Stimulated activated naive CD4-positive, alpha-beta T cell (primary cell): ENCODE results near the gene STYXL2.

ENCODE experiments used
- DNase-seq, 6 experiments: peaks; one replicate each; lab custom pipeline; 2025; lab: John Stamatoyannopoulos, UW

The STYXL2 gene

DNA sequence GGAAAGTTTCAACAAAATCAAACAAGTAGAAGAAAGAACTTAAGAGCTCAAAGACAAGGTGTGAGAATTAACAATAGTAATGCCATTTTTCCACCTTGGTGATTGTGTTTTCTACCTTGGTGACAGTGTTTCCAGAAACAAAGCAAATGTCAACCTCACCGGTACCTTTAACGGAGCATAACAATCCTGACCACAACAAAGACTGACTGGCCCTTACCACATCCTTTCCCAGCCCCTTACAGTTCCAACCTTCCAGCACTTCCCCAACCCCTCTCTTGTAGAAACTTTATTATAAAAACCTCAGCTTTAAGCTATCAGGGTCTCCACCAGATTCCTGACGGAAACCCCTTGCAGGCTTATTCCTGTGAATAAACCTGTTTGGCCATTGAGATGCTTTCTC lies 16.7 kb downstream of the STYXL2 start:
- DNase-seq: peak in 3 of 6 experiments; percentile 66 to 77 (median 75)

DNA sequence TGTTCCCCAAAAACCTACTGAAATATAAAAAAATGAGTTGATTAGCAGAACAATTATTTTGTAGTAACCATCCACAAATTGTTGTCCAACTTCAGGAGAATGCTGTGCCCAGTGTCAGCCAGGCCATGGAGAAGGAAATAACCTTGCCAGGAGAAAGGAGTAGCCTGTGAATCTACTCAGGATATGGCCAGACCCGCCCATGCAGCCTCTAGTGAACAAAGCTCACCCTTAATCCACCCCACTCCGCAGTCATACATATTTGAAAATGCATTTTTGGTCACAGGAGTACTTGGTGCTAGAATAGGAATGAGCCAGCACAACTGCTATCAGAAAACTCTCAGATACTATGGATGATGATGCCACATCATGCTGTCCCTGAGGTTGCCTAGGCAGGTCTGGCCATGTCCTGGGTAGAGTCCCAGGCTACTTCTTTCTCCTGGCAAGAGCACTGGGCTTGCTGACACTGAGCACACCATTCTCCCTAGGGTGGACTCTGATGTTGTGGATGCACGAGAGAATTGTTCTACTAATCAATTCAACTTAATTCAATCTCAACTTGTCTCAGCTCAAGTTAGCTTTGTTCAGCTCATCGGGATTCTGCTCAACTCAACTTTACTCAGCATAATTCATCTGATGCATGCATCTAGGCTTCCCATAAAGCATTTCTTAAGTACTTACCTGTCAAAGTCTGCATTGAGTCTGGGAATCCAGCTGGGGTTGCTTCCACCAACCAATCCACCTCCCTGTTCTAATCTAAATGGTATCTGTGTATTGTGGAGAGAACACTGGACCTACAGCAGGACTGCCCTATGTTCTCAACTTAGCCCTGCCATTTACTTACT lies 18.2 kb downstream of the STYXL2 start:
- DNase-seq: no peak

DNA sequence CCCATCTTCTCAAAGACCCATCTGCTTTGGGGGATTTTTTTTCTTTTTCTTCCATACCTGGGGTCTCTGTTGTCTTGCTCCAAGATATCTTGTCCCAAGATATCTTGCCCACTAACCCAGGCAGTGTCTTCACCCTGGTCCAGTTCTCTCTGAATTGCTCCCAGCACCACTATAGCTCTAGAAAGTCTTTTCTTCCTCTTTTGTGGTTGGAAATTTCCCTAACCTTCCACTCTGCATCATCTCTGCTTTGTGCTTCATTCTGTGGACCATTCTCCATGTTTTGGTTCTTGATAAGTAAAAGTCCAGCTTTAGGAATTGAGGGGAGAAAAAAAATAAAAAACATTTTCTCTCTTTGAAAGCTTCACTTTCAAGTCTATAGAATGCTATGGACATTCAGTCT lies 20.9 kb downstream of the STYXL2 start:
- DNase-seq: no peak

DNA sequence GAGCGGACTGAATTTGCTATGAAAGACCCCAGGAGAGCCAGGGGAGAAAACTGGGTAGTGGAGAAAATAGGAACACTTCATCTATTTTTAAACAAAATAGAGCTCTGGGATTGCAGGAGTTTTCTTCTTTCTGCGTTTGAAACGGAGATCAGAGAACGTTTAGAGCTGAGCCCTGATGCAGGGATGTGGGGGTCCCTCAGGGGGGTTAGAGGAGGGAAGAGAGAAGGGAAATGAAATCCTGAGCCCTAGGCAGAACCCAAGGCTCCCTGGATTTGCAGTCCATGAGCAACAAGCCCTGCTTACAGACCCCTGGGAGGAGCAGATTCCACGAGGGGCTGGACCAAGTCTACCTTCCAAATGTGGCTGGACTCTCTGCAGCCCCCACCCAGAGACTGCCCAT lies 21.8 kb downstream of the STYXL2 start:
- no peak for DNase-seq

DNA sequence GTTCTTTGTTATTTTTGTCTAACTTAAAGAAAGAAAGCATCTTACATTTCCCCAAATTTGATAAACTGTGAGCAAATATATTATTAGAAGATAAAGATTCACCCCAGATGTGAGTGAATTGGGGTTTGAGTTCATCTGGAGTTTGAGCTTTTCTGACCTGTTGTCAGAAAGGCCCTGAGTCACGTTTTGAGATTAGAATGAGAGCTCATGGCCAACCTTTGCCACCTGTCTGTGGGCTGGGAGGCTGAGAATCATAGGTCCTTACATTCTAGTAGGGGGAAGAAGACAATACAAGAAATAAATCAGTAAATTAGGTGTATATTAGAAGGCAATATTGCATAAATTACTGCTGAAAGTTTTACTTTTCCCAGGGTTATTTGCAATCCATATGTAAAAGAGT lies 22.3 kb downstream of the STYXL2 start:
- DNase-seq: no peak

DNA sequence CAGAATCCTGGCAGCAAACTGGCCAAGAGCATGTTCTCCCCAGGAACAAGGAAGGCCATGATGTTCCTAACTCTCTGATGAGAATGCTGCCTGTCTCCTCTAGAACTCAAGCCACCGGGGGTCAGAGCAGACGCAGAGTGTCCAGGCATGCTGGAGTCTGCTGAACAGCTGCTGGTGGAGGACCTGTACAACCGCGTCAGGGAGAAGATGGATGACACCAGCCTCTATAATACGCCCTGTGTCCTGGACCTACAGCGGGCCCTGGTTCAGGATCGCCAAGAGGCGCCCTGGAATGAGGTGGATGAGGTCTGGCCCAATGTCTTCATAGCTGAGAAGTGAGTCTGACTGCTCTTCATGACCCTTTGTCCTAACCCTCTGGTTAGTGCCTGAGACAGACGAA lies 23.4 kb downstream of the STYXL2 start:
- DNase-seq: no peak

DNA sequence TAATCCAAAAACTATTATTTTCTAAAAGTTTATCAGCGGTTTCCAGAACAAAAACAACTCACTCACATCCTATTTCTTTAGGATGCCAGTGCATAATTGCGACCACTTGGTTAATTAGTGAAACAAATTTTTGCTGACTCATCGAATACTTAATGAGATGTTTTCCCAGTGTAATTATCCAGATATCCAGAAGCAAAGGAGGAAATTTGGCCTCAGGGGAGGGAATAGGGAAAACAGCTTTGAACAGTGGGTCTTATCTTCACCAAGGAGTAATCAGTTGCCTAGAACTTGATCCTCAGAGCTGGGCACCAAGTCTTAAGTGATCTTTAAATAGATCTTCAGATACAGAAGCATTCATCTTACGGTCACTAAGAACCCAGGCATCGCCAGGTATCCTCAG lies 24.3 kb downstream of the STYXL2 start:
- DNase-seq: no peak

DNA sequence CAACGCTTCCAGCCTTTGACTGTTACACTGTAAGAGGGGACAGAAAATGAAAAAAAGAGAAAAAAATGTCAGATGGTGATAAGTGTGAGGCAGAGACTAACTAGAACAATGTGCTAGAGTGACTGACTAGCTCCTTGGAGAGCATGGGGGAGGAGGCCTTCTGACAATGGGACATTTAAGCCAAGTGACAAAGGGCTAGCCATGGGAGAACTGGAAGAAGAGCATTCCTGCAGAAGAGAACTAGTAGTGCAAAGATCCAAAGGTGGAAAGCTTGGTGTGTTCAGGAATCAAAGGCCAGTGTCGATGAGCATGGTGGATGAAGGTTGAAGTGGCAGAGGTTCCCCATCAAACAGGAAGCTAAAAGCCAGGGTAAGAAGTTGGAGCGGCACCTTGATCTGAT lies 25.8 kb downstream of the STYXL2 start:
- DNase-seq: no peak

DNA sequence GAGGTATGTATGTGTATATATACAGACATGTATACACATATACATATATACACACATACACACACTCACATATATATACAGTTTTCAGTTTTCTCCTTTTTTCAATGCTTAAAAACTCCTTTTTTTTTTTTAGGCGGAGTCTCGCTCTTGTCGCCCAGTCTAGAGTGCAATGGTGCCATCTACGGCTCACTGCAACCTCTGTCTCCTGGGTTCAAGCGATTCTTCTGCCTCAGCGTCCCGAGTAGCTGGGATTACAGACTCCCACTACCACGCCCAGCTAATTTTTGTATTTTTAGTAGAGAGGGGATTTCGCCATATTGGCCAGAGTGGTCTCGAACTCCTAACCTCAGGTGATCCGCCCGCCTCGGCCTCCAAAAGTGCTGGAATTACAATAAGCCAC lies 27.0 kb downstream of the STYXL2 start:
- DNase-seq: peak in 4 of 6 experiments; percentile 3 to 58 (median 30)

DNA sequence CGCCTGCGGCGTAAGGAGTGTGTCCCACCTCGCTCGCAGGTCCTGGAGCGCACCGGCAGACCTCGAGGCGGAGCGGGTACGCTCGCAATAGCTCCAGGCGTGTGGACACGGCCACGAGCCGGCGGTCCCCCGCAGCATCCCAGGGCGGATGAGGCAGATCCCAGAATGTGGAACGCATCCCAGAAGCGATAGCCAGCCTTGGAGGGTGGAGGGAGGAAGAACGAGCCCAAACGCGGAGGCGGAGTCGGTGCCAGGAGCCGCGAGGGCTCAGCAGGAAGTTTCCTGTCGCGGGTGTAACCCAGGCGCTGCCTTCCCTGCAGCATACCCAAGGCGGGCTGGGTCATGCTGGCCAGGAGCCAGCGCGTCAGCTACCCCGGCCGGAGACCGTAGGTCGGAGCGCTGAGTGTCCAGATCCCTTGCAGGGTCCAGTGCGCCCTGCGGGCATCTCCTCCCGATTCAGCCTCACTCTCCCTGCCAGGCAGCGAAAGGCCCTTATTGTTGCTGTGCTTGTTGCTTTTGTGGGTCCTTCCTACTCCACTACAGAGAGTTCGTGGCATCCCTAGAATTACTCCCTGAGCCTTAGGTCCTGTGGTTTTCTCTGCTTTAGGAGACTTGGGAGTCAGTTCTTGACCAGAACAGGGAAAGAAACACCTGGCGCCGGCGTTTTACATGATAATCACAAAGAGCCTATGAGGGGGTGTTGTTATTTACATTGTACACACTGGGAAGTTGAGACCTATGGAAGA lies 27.7 kb downstream of the STYXL2 start:
- peak in 5 of 6 experiments; percentile 10 to 56 (median 33) for DNase-seq

DNA sequence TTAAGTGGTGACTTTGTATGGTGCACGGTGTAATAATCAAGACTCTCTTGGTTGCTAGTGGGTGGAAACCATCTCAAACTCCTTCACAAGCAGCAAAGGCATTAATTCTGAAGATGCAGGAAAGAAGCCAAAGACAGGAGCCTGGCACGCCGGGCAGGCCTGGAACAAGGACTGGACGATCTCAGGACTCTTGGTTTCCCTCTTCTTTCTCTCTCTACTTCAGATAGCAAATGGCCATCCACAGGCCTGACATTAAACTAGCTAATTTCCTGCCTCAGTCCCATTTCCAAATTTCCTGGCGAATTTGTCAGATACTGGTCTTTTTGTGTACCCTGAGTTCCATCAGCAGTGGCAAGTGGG lies 28.2 kb downstream of the STYXL2 start:
- DNase-seq: no peak

DNA sequence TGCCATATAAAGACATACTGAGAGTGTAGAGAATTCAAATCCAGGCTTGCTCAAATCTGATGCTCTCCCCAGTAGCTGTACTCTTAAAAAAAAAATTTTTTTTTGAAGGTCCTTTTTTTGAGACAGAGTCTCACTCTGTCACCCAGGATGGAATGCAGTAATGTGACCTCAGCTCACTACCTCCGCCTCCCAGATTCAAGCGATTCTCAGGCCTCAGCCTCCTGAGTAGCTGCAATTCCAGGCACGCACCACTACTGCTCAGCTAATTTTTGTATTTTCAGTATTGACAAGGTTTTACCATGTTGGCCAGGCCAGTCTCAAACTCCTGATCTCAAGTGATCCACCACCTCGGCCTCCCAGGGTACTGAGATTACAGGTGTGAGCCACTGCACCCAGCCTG lies 28.7 kb downstream of the STYXL2 start:
- DNase-seq: no peak

DNA sequence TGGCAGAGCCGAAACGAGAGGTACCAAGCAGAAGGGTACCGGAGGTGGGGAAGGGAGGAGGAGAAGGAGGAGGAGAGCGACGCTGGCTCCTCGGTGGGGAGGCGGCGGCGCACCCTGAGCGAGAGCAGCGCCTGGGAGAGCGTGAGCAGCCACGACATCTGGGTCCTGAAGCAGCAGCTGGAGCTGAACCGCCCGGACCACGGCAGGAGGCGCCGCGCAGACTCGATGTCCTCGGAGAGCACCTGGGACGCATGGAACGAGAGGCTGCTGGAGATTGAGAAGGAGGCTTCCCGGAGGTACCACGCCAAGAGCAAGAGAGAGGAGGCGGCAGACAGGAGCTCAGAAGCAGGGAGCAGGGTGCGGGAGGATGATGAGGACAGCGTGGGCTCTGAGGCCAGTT lies 32.4 kb downstream of the STYXL2 start:
- DNase-seq: no peak

DNA sequence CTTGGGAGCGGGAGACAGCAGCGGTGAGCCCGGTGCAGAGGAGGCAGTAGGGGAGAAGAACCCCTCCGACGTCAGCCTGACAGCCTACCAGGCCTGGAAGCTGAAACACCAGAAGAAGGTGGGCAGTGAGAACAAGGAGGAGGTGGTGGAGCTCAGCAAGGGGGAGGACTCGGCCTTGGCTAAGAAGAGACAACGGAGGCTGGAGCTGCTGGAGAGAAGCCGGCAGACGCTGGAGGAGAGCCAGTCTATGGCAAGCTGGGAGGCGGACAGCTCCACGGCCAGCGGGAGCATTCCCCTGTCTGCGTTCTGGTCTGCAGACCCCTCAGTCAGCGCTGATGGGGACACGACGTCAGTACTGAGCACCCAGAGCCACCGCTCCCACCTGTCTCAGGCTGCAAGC lies 32.9 kb downstream of the STYXL2 start:
- DNase-seq: no peak

DNA sequence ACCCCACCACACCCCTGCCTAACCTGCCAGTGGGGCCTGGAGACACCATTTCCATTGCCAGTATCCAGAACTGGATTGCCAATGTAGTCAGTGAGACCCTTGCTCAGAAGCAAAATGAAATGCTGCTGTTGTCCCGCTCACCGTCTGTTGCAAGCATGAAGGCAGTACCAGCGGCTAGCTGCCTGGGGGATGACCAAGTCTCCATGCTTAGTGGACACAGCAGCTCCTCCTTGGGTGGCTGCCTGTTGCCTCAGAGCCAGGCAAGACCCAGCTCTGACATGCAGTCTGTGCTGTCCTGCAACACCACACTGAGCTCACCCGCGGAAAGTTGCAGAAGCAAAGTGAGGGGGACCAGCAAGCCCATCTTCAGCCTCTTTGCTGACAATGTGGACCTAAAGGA lies 33.4 kb downstream of the STYXL2 start:
- no peak for DNase-seq

DNA sequence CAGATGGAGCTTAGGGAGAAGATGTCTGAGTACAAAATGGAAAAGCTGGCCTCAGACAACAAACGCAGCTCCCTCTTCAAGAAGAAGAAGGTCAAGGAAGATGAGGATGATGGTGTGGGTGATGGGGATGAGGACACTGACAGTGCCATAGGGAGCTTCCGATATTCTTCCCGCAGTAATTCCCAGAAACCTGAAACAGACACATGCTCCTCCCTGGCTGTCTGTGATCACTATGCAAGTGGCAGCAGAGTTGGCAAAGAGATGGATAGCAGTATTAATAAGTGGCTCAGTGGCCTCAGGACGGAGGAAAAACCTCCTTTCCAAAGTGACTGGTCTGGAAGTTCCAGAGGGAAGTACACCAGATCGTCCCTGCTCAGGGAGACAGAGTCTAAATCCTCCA lies 33.8 kb downstream of the STYXL2 start:
- no peak for DNase-seq

DNA sequence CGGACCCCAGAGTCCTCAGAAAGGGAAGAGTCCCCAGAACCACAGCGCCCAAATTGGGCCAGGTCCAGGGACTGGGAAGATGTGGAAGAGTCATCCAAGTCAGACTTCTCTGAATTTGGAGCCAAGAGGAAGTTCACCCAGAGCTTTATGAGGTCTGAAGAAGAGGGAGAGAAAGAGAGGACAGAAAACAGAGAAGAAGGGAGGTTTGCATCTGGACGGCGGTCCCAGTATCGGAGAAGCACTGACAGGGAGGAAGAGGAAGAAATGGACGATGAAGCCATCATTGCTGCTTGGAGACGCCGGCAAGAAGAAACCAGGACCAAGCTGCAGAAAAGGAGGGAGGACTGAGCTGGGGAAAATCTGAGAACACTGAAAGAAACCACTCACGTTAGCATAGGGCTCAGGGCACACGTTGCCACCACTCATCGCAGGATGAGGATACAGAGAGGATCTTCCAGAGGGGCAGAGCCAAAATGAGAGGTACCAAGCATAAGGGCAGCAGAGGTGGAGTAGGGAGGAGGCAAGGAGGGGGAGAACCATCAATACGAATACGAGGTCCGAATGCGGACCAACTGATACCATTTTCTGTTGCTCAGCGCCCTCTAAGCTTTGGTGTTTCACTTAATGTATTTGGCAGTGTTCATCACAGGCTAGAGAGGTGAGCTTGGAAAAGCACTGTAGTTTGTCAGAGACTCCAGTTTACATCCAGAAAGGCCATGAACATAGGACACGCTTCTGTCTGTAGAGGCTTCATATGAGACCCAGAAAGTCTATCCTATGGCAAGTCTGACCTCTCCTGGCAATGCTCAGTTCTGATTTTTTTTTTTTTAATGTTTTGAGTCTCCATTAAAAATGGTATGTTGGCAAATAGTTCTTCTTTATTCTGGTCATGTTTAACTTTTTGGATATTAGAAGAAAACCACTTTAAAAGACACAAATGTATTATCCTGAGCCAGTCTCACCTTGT lies 34.7 kb downstream of the STYXL2 start:
- peak in 2 of 6 experiments; percentile 11 to 15 for DNase-seq

DNA sequence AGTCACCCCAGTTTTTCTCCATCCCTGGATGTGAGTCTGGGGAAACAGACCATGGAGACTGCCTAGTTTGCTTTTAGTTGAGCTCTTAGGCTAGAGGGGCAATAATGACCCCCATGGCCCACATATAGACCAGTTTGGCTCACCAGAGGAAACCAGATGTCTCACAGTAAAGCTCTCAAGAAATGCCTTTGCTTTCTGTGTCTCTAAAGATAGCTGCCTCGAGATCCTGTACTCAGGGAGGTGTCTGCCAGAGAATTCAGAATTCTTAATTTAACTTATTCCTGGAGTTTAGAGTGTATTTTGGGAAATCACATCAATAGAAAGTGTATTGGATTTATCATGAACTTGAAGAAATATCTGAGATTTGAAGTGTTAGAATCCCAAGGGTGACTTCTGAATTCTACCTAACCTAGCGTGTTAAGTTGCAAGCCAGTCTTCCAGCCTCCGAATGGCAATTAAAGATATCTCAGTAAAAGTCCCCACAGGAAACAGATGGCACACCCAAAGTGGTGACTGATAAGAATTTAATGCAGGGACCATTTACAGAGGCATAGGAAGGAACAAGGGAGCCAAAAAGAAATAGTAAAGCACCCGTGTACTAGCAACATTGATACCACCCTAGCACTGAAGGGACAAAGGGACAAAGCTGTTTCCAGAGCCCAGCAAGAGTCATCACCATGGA lies 37.1 kb downstream of the STYXL2 start:
- no peak for DNase-seq

DNA sequence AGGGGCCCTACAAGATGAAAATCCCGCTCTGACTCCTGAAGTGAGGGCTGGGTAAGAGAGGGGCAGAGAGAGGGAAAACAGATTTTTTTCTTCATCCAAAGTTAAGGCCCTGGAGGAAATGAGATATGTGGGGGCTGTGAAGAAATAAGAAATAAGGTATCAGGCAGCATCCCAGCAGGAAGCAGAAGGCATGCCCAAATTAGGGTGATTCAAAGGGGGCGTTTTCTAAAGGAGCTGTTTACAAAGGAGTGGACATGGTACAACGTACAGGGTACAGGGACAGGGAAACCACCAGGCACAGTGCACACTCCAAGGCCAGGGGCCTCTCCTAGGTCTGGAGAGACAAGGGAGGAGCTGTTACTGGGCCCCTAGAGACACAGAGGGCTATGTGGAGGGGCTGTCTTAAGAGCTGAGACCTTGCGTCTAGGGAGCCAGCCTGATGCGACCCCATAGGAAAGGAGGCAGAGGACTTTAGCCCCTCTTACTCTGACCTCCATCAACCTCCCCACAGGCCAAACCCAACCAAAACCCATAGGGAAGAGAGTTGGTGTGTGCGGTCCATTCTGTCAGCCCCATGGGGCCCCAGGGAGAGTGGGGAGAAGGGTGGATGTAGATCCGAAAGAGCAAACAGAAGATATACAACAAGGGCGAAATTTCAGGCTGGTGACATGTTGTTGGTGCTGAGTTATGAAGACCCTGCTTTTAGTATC lies 38.6 kb downstream of the STYXL2 start:
- DNase-seq: no peak

DNA sequence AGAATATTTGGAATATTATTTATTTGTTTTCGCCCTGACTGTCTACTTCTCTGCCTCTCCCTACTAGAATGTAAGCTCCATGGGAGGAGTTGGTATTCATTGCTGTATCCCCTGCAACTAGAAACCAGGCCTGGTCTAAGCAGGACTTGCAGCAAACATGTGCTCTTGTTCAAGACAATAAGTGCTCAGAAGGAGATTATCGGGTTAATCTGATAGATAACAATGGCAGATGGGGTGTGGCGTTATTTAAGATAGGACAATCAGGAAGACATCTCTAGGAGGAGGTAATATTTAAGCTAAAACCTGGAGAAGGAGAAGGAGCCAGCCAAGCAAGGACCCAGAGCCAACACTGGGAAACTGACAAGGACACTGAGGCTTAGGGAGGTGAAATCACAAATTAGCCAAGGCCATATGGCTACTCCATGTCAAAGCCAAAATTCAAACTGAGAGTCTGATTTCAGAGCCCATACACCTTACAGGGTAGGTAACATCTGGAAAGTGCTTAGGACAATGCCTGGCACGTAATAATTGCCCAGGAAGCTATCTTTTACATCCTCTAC lies 41.5 kb downstream of the STYXL2 start:
- no peak for DNase-seq

DNA sequence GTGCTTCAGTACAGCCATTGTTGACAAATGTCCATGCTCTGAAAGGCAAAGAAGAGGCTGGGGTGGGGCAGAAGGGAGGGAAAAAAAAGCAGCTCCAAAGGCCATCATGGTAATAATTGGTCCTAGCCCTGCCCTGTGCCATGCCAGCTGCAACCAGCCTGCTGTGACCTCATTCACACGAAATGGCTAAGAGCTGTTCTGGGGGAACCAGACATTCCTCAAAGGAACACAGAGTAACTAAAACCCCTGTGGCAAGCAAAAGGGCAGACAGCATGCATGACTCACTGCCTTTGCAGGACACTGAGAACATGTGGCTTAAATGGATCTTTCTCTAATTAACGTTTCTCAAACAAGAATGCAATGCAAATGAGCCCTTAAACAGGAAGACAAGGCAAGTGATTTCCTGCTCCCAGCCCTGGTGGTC lies 42.3 kb downstream of the STYXL2 start:
- DNase-seq: no peak
